Endothelial cell of umbilical vein (primary cell): ENCODE results near the gene HAUS3.

Source experiments
- EZH2 ChIP-seq: IDR thresholded peaks from 2 replicates; pipeline ENCODE4 v1.6.1; 2012; ENCODE audit warnings: borderline replicate concordance, low read depth, mild to moderate bottlenecking, moderate library complexity, low read length, inconsistent platforms; ENCODE audit not compliant: severe bottlenecking
- MAX ChIP-seq: IDR thresholded peaks from 2 replicates; pipeline ENCODE4 v1.6.1; 2011; ENCODE audit not compliant: insufficient read depth, insufficient read length
- POLR2A ChIP-seq: IDR thresholded peaks from 2 replicates; pipeline ENCODE4 v1.6.1; 2012; ENCODE audit warnings: low read depth, mild to moderate bottlenecking, control low read depth, low read length
- POLR2AphosphoS5 ChIP-seq: IDR thresholded peaks from 2 replicates; pipeline ENCODE4 v1.6.1; 2012; ENCODE audit warnings: low read depth, mild to moderate bottlenecking, control low read depth, low read length, moderate library complexity; ENCODE audit not compliant: insufficient read depth
- TF ChIP-seq, protein P1 (sequence below), 2 donors: IDR thresholded peaks; 1 replicate in 1 of 2; 2 replicates in 1 of 2; pipeline ENCODE4 v1.5.1; 2011; ENCODE audit warnings: low read length in 2 of 2, mild to moderate bottlenecking in 2 of 2, moderate library complexity in 2 of 2, control low read depth in 1 of 2, inconsistent platforms in 1 of 2, low read depth in 1 of 2; ENCODE audit not compliant: insufficient read depth in 1 of 2; ENCODE audit errors: extremely low read depth in 1 of 2

DNA sequence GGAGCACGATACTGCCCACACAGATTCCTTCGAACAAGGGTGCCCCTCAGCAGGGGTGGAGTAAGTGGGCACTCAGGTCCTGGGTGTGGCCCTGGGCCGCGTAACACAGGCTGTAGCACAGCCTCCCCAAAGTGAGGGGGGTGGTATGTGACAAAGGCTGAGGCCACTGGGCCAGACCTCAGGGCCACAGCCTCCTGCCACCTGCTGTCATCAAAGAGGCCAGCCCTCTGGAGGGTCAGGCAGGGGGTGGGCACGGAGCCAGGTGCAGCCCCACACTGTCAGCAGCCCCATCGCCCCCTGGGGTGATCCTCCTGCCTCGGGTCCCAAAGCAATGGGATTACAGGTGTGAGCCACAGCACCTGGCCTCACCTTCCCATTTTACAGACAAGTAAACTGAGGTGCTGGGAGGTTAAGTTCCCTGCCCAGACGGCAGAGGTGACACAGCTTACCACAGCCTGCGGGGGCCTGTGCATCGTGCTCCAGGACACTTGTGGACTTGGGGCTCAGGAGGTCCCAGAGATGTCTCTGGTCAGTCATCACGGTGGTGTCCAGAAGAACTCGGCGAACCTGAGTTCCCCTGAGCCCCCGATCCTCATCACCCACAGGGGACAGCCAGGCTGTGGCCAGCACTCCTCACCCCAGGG lies 47.5 kb upstream of the HAUS3 start:
- TF ChIP-seq, protein P1, sequence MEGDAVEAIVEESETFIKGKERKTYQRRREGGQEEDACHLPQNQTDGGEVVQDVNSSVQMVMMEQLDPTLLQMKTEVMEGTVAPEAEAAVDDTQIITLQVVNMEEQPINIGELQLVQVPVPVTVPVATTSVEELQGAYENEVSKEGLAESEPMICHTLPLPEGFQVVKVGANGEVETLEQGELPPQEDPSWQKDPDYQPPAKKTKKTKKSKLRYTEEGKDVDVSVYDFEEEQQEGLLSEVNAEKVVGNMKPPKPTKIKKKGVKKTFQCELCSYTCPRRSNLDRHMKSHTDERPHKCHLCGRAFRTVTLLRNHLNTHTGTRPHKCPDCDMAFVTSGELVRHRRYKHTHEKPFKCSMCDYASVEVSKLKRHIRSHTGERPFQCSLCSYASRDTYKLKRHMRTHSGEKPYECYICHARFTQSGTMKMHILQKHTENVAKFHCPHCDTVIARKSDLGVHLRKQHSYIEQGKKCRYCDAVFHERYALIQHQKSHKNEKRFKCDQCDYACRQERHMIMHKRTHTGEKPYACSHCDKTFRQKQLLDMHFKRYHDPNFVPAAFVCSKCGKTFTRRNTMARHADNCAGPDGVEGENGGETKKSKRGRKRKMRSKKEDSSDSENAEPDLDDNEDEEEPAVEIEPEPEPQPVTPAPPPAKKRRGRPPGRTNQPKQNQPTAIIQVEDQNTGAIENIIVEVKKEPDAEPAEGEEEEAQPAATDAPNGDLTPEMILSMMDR (IDR thresholded peaks at IDR 0.05; ENCODE audit: extremely low read depth in 1 of 2, insufficient read depth in 1 of 2, low read depth in 1 of 2, low read length in 2 of 2), result no peak
- TF ChIP-seq POLR2A (no peak), POLR2AphosphoS5 (no peak), EZH2 (no peak), MAX (no peak)
